Left lung (tissue), 10 donors: ENCODE measurements around the gene RNLS. TPM values are rescaled to one million over a fixed set of nuclear protein-coding genes. Genes with fewer than 3 reads are reported as not detected.
A peak's percentile ranks its signal among the peaks of the same experiment; 100 is the strongest.

ENCODE experiments used
- ATAC-seq: fragments of 200-7000 bp; cut with Tn5 transposase; one replicate; pipeline ENCODE4 v1.9.1; 2020; ENCODE audit warnings: moderate library complexity
- DNase-seq, 4 donors: peaks; one replicate each; pipeline ENCODE4 v3.0.0-alpha.2; 2013 to 2020
- H3K27ac ChIP-seq, 2 donors: fragments of 200-600 bp; sonication (generic) in 1 of 2; one replicate each; pipeline versions ENCODE4 v1.5.0 to v1.8.0; 2020 to 2021
- H3K27me3 ChIP-seq, 2 donors: fragments of 200-600 bp; sonication (generic) in 1 of 2; one replicate each; pipeline versions ENCODE4 v1.5.0 to v1.8.0; 2020 to 2021
- H3K36me3 ChIP-seq, 2 donors: fragments of 200-600 bp; sonication (generic) in 1 of 2; one replicate each; pipeline versions ENCODE4 v1.5.0 to v1.8.0; 2020 to 2021
- H3K4me1 ChIP-seq, 2 donors: fragments of 200-600 bp; one replicate each; pipeline ENCODE4 v1.8.0; 2021
- H3K4me3 ChIP-seq, 2 donors: fragments of 200-600 bp; sonication (generic) in 1 of 2; one replicate each; pipeline versions ENCODE4 v1.5.0 to v1.8.0; 2020 to 2021; ENCODE audit warnings: mild to moderate bottlenecking in 1 of 2
- H3K9me3 ChIP-seq, 2 donors: fragments of 200-600 bp; sonication (generic) in 1 of 2; one replicate each; pipeline versions ENCODE4 v1.5.0 to v1.8.0; 2020 to 2021
- intact Hi-C, 2 donors: fragments of 100-400 bp; cut with DNase I; formaldehyde crosslinking; loops; one replicate each; pipeline versions ENCODE4 v1.11.2 to v1.14.2; 2022
- polyA plus RNA-seq, 6 donors: library from polyadenylated mRNA; unstranded; fragments of 120-200 nt; gene quantifications; one replicate each; pipeline ENCODE4 v1.2.1, GENCODE V29; 2013; ENCODE audit not compliant: insufficient read length in 6 of 6
- total RNA-seq, 2 donors: library from RNA; stranded (reverse); fragmentation: NEBNext Ultra II Directional; extraction: Animal tissue kit (Norgen Biotek cat#: 25700); gene quantifications; one replicate each; pipeline ENCODE4 v1.2.1, GENCODE V29; 2021
- TF ChIP-seq, protein P1 (sequence below), 2 donors: fragments of 200-600 bp; sonication (generic) in 1 of 2; IDR thresholded peaks; one replicate each; pipeline versions ENCODE4 v1.5.0 to v1.8.0; 2021; ENCODE audit warnings: antibody characterized with exemption in 2 of 2
- donor health status: DM: no; HTN: yes; CAD: no.
- donor health status: DM: no; HTN: no; CAD: no.

Gene RNLS
- total and polyA plus RNA-seq, 8 donors, result 4.1 to 8.8 (median 5.2) TPM

DNA sequence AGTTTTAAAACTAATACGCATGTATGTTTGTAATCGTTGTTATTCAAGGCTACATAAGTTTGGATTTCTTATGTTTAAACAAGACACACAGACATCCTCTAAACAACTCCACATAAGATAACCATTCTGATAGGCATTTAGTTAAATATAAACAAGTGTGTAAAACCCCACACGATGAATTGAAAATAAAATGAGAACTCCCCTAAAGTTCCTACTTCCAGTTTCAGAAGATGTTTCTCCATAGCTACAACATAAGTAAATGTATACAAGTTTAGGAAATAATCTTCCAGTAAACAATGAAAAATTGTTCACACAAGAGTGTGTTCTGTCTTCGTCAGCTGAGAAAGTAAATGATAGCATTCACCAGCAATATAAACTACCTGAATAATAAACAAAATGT, 246.8 kb downstream of the RNLS start:
- Histone ChIP-seq H3K27ac (no peak overlapping the region), H3K9me3 (no peaks in the 10 kb centered on the region), H3K36me3 (no peaks in the 10 kb centered on the region), H3K4me3 (no peak overlapping the region), H3K4me1 (peaks cover 0 to 14% of the 10 kb centered on the region in 2 donors), H3K27me3 (no peaks in the 10 kb centered on the region)
- DNase-seq, result no peak
- TF ChIP-seq, protein P1, sequence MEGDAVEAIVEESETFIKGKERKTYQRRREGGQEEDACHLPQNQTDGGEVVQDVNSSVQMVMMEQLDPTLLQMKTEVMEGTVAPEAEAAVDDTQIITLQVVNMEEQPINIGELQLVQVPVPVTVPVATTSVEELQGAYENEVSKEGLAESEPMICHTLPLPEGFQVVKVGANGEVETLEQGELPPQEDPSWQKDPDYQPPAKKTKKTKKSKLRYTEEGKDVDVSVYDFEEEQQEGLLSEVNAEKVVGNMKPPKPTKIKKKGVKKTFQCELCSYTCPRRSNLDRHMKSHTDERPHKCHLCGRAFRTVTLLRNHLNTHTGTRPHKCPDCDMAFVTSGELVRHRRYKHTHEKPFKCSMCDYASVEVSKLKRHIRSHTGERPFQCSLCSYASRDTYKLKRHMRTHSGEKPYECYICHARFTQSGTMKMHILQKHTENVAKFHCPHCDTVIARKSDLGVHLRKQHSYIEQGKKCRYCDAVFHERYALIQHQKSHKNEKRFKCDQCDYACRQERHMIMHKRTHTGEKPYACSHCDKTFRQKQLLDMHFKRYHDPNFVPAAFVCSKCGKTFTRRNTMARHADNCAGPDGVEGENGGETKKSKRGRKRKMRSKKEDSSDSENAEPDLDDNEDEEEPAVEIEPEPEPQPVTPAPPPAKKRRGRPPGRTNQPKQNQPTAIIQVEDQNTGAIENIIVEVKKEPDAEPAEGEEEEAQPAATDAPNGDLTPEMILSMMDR (IDR thresholded peaks at IDR 0.05), result no peak
- intact Hi-C loops, result no loop called here
- ATAC-seq, result no peak

DNA sequence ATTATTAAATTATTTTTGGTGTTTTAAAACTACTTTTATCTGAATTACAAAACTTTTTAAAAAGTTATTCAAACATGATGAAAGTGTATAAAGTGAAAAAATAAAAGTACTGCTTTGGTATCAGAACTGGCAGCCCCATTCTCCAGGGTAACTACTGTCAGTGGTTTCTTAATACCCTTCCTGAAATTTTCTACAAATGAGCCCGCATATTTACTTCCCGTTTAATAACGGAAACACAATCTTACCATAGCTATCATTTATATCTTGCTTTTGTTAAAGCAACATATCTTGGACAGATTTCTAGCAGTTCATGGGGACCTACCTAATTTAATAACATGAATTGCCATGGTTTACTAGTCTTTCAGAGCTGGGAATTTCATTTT, 249.9 kb downstream of the RNLS start:
- Histone ChIP-seq H3K4me3 (no peak overlapping the region), H3K4me1 (peaks cover 0 to 14% of the 10 kb centered on the region in 2 donors), H3K27me3 (no peaks in the 10 kb centered on the region), H3K36me3 (no peaks in the 10 kb centered on the region), H3K9me3 (no peaks in the 10 kb centered on the region), H3K27ac (no peak overlapping the region)
- intact Hi-C loops, result no loop called here
- TF ChIP-seq, protein P1 (IDR thresholded peaks at IDR 0.05), result no peak
- ATAC-seq (no peak), DNase-seq (no peak)

DNA sequence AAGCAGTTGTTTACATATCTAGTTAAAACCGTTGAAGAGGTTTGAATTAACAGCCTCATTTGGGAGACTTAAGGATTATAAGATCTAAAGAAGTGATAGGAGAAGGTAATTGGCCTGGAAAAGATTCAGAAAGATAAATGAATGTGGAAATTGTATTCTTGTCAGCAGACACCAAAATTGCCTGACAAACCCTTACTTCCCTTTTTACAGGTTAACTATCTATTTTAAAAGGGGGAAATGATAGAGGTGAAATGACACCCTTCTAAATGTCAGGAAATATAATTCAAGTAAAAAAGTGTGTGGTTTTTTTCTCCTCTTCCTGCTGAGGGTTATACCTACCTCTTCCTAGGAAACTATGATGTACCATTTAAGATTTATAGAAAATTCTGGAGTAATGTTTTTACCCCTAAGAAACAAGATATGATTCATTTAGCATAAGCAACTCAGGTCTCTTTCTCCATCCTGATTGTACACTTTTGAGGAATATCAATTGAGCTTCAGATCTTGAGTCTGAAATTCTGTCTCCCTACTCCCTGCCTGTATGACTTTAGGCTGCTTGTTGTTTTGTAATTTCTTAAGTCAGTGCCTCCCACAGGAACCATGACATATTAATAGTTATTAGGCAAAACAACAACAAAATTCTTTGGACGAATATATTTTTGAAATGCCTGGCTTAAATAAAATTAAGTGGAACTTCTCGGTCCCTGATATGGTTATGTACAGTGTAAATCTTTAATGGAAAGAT, 250.4 kb downstream of the RNLS start:
- peaks cover 0 to 14% of the 10 kb centered on the region in 2 donors for H3K4me1 ChIP-seq
- no peaks in the 10 kb centered on the region for H3K36me3 ChIP-seq
- H3K27ac ChIP-seq, result peak overlapping the region in 1 of 2 donors; percentile 39
- TF ChIP-seq, protein P1 (IDR thresholded peaks at IDR 0.05), result no peak
- intact Hi-C loops, result no loop called here
- DNase-seq (no peak), ATAC-seq (no peak)
- no peak overlapping the region for H3K4me3 ChIP-seq
- H3K27me3 ChIP-seq, result no peaks in the 10 kb centered on the region
- H3K9me3 ChIP-seq, result no peaks in the 10 kb centered on the region

DNA sequence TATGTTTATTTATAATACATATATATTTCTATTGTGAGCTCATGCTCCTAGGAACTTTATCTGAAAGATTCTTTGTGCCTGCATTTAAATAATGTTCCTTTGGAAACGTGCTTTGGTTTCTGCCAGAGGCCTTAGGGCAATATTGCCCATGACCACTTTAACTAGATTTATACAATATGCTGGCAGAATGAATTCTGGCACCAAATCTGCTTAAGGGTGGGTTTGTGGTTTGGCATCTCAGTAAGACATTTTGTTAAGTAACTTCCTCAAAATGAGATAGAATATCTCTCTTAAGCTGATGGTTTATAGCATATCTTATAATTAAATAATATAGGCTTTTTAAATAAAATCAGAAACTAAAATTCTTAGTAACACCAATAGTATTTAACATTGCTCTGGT, 252.9 kb downstream of the RNLS start:
- intact Hi-C loops, result no loop called here
- no peak for DNase-seq
- Histone ChIP-seq H3K27me3 (no peaks in the 10 kb centered on the region), H3K4me3 (no peak overlapping the region), H3K36me3 (no peaks in the 10 kb centered on the region), H3K9me3 (no peaks in the 10 kb centered on the region), H3K4me1 (peaks cover 0 to 14% of the 10 kb centered on the region in 2 donors), H3K27ac (no peak overlapping the region)
- TF ChIP-seq, protein P1 (IDR thresholded peaks at IDR 0.05), result no peak
- ATAC-seq, result no peak

DNA sequence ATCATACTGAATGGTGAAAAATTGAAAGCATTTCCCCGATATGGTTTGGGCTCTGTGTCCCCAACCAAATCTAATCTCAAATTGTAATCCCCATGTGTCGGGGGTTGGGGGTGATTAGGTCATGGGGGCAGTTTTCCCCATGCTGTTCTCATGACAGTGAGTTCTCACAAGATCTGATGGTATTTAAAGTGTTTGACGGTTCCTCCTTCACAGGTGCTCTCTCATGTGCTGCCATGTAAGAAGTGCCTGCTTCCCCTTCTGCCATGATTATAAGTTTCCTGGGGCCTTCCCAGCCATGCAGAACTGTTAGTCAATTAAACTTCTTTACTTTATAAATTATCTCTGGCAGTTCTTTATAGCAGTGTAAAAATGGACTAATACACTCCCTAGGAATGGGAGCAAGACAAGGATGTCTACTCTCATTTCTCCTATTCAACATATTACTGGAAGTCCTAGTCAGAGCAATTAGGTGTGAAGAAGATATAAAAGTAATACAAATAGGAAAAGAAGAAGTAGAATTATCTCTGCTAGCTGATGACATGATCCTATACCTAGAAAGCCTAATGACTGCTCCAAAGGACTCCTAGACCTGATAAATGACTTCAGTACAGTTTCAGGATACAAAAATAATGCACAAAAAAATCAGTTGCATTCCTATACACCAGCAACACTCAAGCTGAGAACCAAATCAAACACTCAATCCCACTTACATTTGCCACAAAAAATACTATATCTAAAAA, 260.6 kb downstream of the RNLS start:
- Histone ChIP-seq H3K4me3 (no peak overlapping the region), H3K36me3 (no peaks in the 10 kb centered on the region), H3K27ac (no peak overlapping the region), H3K9me3 (peaks cover 0 to 28% of the 10 kb centered on the region in 2 donors), H3K4me1 (no peaks in the 10 kb centered on the region), H3K27me3 (no peaks in the 10 kb centered on the region)
- ATAC-seq (no peak), DNase-seq (no peak)
- intact Hi-C loops, result no loop called here
- TF ChIP-seq, protein P1 (IDR thresholded peaks at IDR 0.05), result no peak
